ENCODE results near the gene TNFRSF14.

DNA sequence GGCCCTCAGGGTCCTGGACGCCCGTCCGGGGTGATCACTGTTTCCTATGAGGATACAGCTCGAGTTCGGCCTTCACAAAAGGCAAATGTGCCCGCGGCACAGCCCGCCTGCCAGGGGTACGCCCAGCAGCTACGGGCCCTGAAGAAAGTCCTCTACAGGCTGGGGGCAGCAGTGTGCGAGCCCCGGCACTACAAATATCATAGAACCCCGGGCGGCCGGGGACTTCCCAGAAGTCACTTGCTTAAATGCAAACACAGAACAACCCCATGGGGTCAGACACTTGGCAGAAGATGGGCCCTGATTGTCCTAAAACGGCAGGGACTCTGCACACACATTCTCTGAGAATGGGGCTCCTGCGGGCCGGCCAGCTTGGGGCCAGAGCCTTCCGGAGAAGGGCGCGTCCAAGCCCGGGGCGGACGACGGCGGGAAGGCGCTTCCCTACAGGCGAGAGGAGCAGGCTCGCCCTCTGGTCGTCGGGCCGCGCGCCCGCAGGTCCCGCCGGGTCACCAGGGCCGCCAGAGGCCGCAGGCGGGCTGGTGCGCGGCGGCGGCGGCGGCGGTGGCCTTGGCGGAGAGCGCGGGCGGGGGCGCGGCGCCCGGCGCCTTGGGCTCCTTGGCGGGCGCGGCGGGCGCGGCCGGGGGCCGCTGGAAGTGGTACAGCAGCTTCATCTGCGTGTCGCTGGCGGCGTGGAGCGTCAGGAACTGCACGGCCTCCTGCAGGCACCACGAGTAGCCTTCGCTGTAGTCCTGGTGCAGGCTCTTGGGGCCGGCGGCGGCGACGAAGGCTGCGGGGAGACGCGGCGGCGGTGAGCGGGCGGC, 27.0 kb upstream of the TNFRSF14 start:
- TF ChIP-seq, protein P1, sequence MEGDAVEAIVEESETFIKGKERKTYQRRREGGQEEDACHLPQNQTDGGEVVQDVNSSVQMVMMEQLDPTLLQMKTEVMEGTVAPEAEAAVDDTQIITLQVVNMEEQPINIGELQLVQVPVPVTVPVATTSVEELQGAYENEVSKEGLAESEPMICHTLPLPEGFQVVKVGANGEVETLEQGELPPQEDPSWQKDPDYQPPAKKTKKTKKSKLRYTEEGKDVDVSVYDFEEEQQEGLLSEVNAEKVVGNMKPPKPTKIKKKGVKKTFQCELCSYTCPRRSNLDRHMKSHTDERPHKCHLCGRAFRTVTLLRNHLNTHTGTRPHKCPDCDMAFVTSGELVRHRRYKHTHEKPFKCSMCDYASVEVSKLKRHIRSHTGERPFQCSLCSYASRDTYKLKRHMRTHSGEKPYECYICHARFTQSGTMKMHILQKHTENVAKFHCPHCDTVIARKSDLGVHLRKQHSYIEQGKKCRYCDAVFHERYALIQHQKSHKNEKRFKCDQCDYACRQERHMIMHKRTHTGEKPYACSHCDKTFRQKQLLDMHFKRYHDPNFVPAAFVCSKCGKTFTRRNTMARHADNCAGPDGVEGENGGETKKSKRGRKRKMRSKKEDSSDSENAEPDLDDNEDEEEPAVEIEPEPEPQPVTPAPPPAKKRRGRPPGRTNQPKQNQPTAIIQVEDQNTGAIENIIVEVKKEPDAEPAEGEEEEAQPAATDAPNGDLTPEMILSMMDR (conservative IDR thresholded peaks at IDR 0.05; ENCODE audit: low read depth, low read length): 0 out of 2 replicates have a peak, but pooled peaks have one; percentile 21
- no peak for TF ChIP-seq EZH2 (IDR thresholded peaks at IDR 0.05; ENCODE audit: low read length, unreplicated experiment)

Data from PC-3 (cell line).